ENCODE results near the gene C21orf58.

Gene C21orf58

GRCh38 chr21:46327711-46328110 is 4.0 kb upstream of the C21orf58 start:
- no CpG with 5 or more reads among the region's 4 CpGs for WGBS (ENCODE audit: extremely low coverage, insufficient coverage, insufficient read length)
- no peak overlapping the region for H2BK120ac ChIP-seq (ENCODE audit: insufficient read depth, low read length, poor library complexity)

GRCh38 chr21:46326110-46326703 is 2.5 kb upstream of the C21orf58 start:
- H3K4me1 ChIP-seq (ENCODE audit: control insufficient read depth in 1 of 2, insufficient read depth in 2 of 2, low read length in 2 of 2), result peaks cover 10 to 20% of the 10 kb centered on the region in 2 experiments
- H2BK120ac ChIP-seq (ENCODE audit: insufficient read depth, low read length, poor library complexity), result no peak overlapping the region
- no peak overlapping the region for H3K9ac ChIP-seq (ENCODE audit: low read length)
- no peak overlapping the region for H2AK5ac ChIP-seq (ENCODE audit: low read length)
- no peaks in the 10 kb centered on the region for H3K9me3 ChIP-seq (ENCODE audit: insufficient read depth, low read depth, low read length)
- no peak overlapping the region for H2BK12ac ChIP-seq (ENCODE audit: low read length)
- peaks cover 24% of the 10 kb centered on the region for H3K79me2 ChIP-seq (ENCODE audit: control insufficient read depth, insufficient read depth, low read length, poor library complexity)
- no peak overlapping the region for H4K8ac ChIP-seq (ENCODE audit: low read depth, low read length)
- peak; percentile 25 to 43 for DNase-seq
- no peak overlapping the region for H3K4me2 ChIP-seq (ENCODE audit: low read length)
- H3K27me3 ChIP-seq (ENCODE audit: insufficient read depth, low read length), result no peaks in the 10 kb centered on the region
- H2BK5ac ChIP-seq (ENCODE audit: low read depth, low read length, poor library complexity), result no peak overlapping the region
- H2AFZ ChIP-seq (ENCODE audit: insufficient read depth, low read length, poor library complexity), result no peak overlapping the region
- no peak overlapping the region for H3K27ac ChIP-seq (ENCODE audit: low read depth, low read length)
- no CpG with 5 or more reads among the region's 15 CpGs for WGBS (ENCODE audit: extremely low coverage, insufficient coverage, insufficient read length)
- H3K4me3 ChIP-seq (ENCODE audit: low read depth, low read length), result no peak overlapping the region
- H3K79me1 ChIP-seq (ENCODE audit: low read length), result peaks cover 21% of the 10 kb centered on the region
- peaks cover 6 to 20% of the 10 kb centered on the region in 2 experiments for H3K36me3 ChIP-seq (ENCODE audit: control insufficient read depth in 1 of 2, insufficient read depth in 2 of 2, low read length in 2 of 2)
- H3K23ac ChIP-seq (ENCODE audit: low read length), result no peak overlapping the region
- H4K12ac ChIP-seq (ENCODE audit: low read depth, low read length), result no peak overlapping the region
- no peak overlapping the region for H4K91ac ChIP-seq (ENCODE audit: low read depth, low read length)
- no peak overlapping the region for H3K14ac ChIP-seq (ENCODE audit: low read length)
- no peak overlapping the region for H3K18ac ChIP-seq (ENCODE audit: low read length)
- peak overlapping the region; percentile 3 for H3K4ac ChIP-seq (ENCODE audit: low read depth, low read length)

More at GRCh38 chr21:46327711-46328110, 4.0 kb upstream of the C21orf58 start:
- no peak overlapping the region for H3K27ac ChIP-seq (ENCODE audit: low read depth, low read length)
- H3K4me2 ChIP-seq (ENCODE audit: low read length), result no peak overlapping the region
- no peaks in the 10 kb centered on the region for H3K9me3 ChIP-seq (ENCODE audit: insufficient read depth, low read depth, low read length)
- no peak overlapping the region for H4K91ac ChIP-seq (ENCODE audit: low read depth, low read length)
- no peak overlapping the region for H2BK12ac ChIP-seq (ENCODE audit: low read length)
- H3K36me3 ChIP-seq (ENCODE audit: control insufficient read depth in 1 of 2, insufficient read depth in 2 of 2, low read length in 2 of 2), result peaks cover 10 to 23% of the 10 kb centered on the region in 2 experiments
- H2BK5ac ChIP-seq (ENCODE audit: low read depth, low read length, poor library complexity), result no peak overlapping the region
- H2AFZ ChIP-seq (ENCODE audit: insufficient read depth, low read length, poor library complexity), result no peak overlapping the region
- peak overlapping the region; percentile 75 for H3K4ac ChIP-seq (ENCODE audit: low read depth, low read length)
- no peak for DNase-seq
- peaks cover 17% of the 10 kb centered on the region for H3K79me1 ChIP-seq (ENCODE audit: low read length)
- H3K4me1 ChIP-seq (ENCODE audit: control insufficient read depth in 1 of 2, insufficient read depth in 2 of 2, low read length in 2 of 2), result peaks cover 7 to 9% of the 10 kb centered on the region in 2 experiments
- H3K9ac ChIP-seq (ENCODE audit: low read length), result no peak overlapping the region
- H4K8ac ChIP-seq (ENCODE audit: low read depth, low read length), result no peak overlapping the region
- no peak overlapping the region for H2AK5ac ChIP-seq (ENCODE audit: low read length)
- no peak overlapping the region for H3K4me3 ChIP-seq (ENCODE audit: low read depth, low read length)
- H3K18ac ChIP-seq (ENCODE audit: low read length), result no peak overlapping the region
- H3K79me2 ChIP-seq (ENCODE audit: control insufficient read depth, insufficient read depth, low read length, poor library complexity), result peaks cover 18% of the 10 kb centered on the region
- no peak overlapping the region for H3K14ac ChIP-seq (ENCODE audit: low read length)
- no peak overlapping the region for H4K12ac ChIP-seq (ENCODE audit: low read depth, low read length)
- H3K23ac ChIP-seq (ENCODE audit: low read length), result no peak overlapping the region
- no peaks in the 10 kb centered on the region for H3K27me3 ChIP-seq (ENCODE audit: insufficient read depth, low read length)

- H3K4ac ChIP-seq (ENCODE audit: low read depth, low read length), result peak overlapping the region; percentile 76
- peak overlapping the region; percentile 95 for H3K4me2 ChIP-seq (ENCODE audit: low read length)
- peak overlapping the region; percentile 78 for H4K12ac ChIP-seq (ENCODE audit: low read depth, low read length)
- peaks cover 24% of the 10 kb centered on the region for H3K79me2 ChIP-seq (ENCODE audit: control insufficient read depth, insufficient read depth, low read length, poor library complexity)
- H3K27me3 ChIP-seq (ENCODE audit: insufficient read depth, low read length), result no peaks in the 10 kb centered on the region
- peak overlapping the region; percentile 78 for H3K18ac ChIP-seq (ENCODE audit: low read length)
- H3K9ac ChIP-seq (ENCODE audit: low read length), result peak overlapping the region; percentile 93
- H3K9me3 ChIP-seq (ENCODE audit: insufficient read depth, low read depth, low read length), result no peaks in the 10 kb centered on the region
- no CpG with 5 or more reads among the region's 43 CpGs for WGBS (ENCODE audit: extremely low coverage, insufficient coverage, insufficient read length)
- no peak overlapping the region for H3K23ac ChIP-seq (ENCODE audit: low read length)
- H3K79me1 ChIP-seq (ENCODE audit: low read length), result peaks cover 21% of the 10 kb centered on the region
- peaks cover 12 to 20% of the 10 kb centered on the region in 2 experiments for H3K4me1 ChIP-seq (ENCODE audit: control insufficient read depth in 1 of 2, insufficient read depth in 2 of 2, low read length in 2 of 2)
- no peak overlapping the region for H2BK12ac ChIP-seq (ENCODE audit: low read length)
- peak overlapping the region; percentile 78 for H3K14ac ChIP-seq (ENCODE audit: low read length)
- H2AFZ ChIP-seq (ENCODE audit: insufficient read depth, low read length, poor library complexity), result peak overlapping the region; percentile 38
- H4K91ac ChIP-seq (ENCODE audit: low read depth, low read length), result peak overlapping the region; percentile 80
- H2BK5ac ChIP-seq (ENCODE audit: low read depth, low read length, poor library complexity), result peak overlapping the region; percentile 65
- peak; percentile 31 to 54 for DNase-seq
- H3K27ac ChIP-seq (ENCODE audit: low read depth, low read length), result peak overlapping the region; percentile 74
- H2AK5ac ChIP-seq (ENCODE audit: low read length), result peak overlapping the region; percentile 36
- peak overlapping the region; percentile 86 for H3K4me3 ChIP-seq (ENCODE audit: low read depth, low read length)
- H3K36me3 ChIP-seq (ENCODE audit: control insufficient read depth in 1 of 2, insufficient read depth in 2 of 2, low read length in 2 of 2), result peaks cover 6 to 20% of the 10 kb centered on the region in 2 experiments
- peak overlapping the region; percentile 82 for H2BK120ac ChIP-seq (ENCODE audit: insufficient read depth, low read length, poor library complexity)
- peak overlapping the region; percentile 80 for H4K8ac ChIP-seq (ENCODE audit: low read depth, low read length)
Measured at GRCh38 chr21:46325073-46325912, 1.6 kb upstream of the C21orf58 start.

GRCh38 chr21:46324390-46325072 is 861 bp upstream of the C21orf58 start:
- peak overlapping the region; percentile 98 for H4K91ac ChIP-seq (ENCODE audit: low read depth, low read length)
- peak overlapping the region; percentile 98 for H3K27ac ChIP-seq (ENCODE audit: low read depth, low read length)
- peak overlapping the region; percentile 93 for H2BK120ac ChIP-seq (ENCODE audit: insufficient read depth, low read length, poor library complexity)
- H2BK12ac ChIP-seq (ENCODE audit: low read length), result no peak overlapping the region
- peak overlapping the region; percentile 94 for H2BK5ac ChIP-seq (ENCODE audit: low read depth, low read length, poor library complexity)
- H2AK5ac ChIP-seq (ENCODE audit: low read length), result no peak overlapping the region
- DNase-seq, result peak; percentile 58 to 85
- H3K79me1 ChIP-seq (ENCODE audit: low read length), result peaks cover 21% of the 10 kb centered on the region
- H3K36me3 ChIP-seq (ENCODE audit: control insufficient read depth in 1 of 2, insufficient read depth in 2 of 2, low read length in 2 of 2), result peaks cover 4 to 16% of the 10 kb centered on the region in 2 experiments
- WGBS (ENCODE audit: extremely low coverage, insufficient coverage, insufficient read length), result no CpG with 5 or more reads among the region's 98 CpGs
- H3K14ac ChIP-seq (ENCODE audit: low read length), result peak overlapping the region; percentile 91
- peak overlapping the region; percentile 76 for H3K4ac ChIP-seq (ENCODE audit: low read depth, low read length)
- H3K4me1 ChIP-seq (ENCODE audit: control insufficient read depth in 1 of 2, insufficient read depth in 2 of 2, low read length in 2 of 2), result peaks cover 6 to 15% of the 10 kb centered on the region in 2 experiments
- peak overlapping the region; percentile 93 for H3K9ac ChIP-seq (ENCODE audit: low read length)
- H3K4me3 ChIP-seq (ENCODE audit: low read depth, low read length), result peak overlapping the region; percentile 86
- peak overlapping the region; percentile 99 for H3K18ac ChIP-seq (ENCODE audit: low read length)
- H2AFZ ChIP-seq (ENCODE audit: insufficient read depth, low read length, poor library complexity), result peak overlapping the region; percentile 77
- H3K27me3 ChIP-seq (ENCODE audit: insufficient read depth, low read length), result no peaks in the 10 kb centered on the region
- peak overlapping the region; percentile 90 for H4K12ac ChIP-seq (ENCODE audit: low read depth, low read length)
- H3K23ac ChIP-seq (ENCODE audit: low read length), result no peak overlapping the region
- no peaks in the 10 kb centered on the region for H3K9me3 ChIP-seq (ENCODE audit: insufficient read depth, low read depth, low read length)
- H4K8ac ChIP-seq (ENCODE audit: low read depth, low read length), result peak overlapping the region; percentile 100
- H3K4me2 ChIP-seq (ENCODE audit: low read length), result peak overlapping the region; percentile 95
- peaks cover 24% of the 10 kb centered on the region for H3K79me2 ChIP-seq (ENCODE audit: control insufficient read depth, insufficient read depth, low read length, poor library complexity)

Data from trophoblast cell (in vitro differentiated cells and primary cell).